Inferior parietal cortex (tissue), 1 donor: ENCODE data around the gene KCNQ2.

ENCODE experiments used
- DNase-seq: peaks from one replicate; pipeline ENCODE4 v3.0.0-alpha.2; 2016; ENCODE audit errors: extremely low spot score

KCNQ2 gene

DNA sequence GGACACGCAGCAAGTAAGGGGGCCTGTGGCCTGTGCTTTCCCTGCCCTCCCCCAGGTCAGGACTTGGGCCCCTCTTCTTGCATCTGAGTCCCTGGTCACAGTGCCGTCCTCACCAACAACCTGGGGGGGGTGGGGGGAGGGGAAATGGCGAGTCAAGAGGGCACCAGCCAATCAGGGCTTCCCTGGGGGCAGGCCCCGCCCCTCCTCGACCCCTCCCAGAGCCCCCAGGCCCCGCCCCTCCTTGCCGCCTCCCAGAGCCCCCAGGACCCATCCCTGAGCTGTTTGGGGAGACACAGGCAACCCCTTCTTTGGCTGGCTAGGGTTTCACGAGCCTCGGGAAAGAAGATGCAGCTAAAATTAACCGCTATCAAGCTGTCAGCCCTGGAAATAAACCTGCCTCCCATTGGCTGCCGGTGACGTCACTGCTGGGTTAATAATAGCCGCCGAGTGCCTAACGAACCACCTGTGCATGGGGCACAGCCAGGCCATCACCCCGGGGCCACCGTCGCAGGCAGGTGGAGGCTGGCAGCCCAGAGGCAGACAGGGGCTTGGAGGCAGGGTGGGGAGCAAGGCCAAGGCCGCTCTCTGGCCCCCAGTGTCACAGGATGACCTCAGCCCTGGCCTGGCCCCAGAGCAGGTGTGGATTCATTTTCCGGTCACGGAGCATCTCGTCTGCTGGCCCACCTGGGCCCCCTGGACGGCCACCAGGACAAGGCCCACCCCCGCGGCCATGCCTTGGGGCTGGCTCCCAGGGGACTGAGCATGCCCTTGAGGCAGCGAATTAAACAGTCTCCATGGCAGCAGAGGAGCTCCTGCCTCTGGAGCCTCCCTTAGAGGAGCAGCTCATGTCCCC is 29.6 kb upstream of the KCNQ2 start:
- peak; percentile 63 for DNase-seq

GRCh38 chr20:63500902-63501817 is 28.7 kb upstream of the KCNQ2 start:
- no peak for DNase-seq

DNA sequence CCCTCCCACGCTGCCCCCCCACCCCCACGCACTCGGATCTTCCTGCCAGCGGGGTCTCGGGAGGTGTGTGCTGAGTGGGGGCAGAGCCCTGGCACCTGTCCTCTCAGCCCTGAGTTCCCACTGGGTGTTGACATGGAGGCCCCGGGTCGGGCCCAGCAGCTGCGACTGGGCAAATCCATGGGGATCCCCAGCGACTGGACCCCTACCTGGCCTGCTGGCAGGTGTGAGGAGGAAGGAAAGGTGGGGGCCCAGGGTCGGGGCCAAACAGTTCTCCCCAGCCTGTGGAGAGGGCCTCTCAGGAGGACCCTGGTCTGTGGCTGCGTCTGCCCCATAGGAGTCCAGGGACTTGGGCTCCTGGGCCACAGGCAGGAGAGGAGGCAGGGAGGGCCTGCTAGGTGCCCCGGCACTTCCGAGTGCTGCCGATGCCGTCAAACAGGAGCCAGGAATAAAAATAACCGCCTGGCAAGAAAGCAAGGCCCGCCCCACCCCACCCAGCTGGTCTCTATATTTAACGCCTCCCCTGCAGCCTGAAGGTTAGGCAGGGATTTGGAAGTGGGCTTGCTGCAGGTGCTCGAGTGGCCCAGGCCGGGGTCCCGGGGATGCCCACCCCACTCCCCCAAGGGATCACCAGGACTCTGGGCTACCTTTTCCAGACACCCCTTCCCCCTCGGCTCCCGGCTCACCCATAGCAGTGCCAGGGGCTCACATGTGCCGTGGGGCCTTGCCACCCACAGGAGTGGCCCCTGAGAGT is 27.9 kb upstream of the KCNQ2 start:
- DNase-seq: no peak

DNA sequence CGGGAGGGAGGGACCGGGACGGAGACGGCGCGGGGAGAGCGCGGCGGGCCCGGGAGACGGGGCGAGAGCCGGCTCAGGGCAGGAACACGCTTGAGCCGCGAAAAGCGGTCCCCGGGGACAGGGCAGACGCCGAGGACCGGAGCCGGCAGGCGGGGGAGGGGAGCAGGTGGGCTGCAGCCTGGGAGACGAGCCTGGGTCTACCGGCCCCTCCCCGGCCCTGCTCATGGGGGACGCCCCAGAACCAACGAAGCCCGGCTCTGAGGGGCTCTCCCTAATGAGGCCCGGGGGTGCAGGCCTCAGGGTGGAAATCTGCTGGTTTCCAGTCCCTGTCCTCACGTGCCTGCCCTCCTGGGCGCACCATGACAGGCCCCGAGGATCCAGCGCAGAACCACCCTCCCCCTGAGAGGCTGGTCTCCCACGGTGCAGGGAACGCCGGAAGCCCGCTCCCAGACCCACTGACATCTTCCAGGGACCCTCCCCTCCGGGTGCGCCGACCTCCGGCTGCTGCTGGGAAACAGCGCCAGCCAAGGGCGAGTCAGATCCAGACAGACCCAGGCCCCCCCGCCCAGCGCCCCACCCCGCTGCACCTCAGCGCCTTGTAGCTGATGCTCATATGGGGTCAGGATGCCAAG is 27.0 kb upstream of the KCNQ2 start:
- DNase-seq: no peak

DNA sequence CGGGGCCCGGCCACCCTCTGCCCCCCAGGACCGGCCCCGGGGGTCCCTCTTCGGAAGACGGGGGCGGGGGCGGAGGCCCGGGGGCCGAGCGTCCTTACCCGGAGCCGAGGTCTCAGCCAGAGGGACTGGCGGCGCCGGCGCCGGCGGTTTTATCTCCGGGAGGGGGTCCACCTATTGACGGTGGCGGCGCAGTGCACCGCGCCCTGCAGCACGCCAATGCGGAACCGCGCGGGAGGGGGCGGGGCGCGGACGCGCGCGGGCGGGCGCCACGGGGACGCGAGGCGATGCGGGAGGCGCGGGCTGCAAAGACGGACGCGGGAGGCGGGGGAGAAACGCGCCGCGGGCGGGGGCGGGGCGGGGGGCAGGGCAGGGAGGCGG is 26.5 kb upstream of the KCNQ2 start, which contains the start of gene EEF1A2:
TSS of gene EEF1A2 (minus strand) at position 124 of the 378 bp plus-strand sequence. CDS start 1,320 bp downstream, outside the sequence.
- no peak for DNase-seq

- DNase-seq: no peak
These were observed 25.8 kb upstream of the KCNQ2 start for GRCh38 chr20:63497946-63498935.

GRCh38 chr20:63497138-63497945 is 24.9 kb upstream of the KCNQ2 start:
- no peak for DNase-seq

DNA sequence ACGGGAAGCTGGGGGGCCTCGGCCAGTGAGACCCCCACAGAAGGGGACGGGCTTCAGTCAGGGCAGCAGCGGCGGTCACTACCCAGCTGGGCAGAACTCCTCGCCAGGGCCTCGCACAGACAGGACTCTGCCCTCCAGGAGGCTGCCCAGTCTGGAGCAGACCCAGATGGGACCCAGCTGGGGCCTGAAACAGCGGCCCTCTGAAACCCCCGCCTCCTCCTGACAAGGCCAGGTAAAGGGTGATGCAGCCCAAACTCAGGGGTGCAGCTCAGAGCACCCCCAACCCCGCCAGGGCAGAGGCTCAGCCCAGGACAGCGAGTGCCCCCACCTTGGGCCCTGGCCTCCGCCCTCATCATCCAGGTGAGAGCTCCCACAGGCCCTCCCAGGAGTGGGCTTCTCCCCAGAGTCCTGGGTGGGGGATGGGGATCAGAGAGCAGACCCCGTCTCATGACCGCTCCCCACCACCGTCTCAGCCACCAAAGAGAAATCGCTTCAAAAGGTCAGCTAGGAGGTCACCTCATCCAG is 24.2 kb upstream of the KCNQ2 start:
- DNase-seq: no peak

- DNase-seq: peak; percentile 66
These were observed 23.5 kb upstream of the KCNQ2 start for GRCh38 chr20:63495741-63496595.

GRCh38 chr20:63495167-63495720 is 22.8 kb upstream of the KCNQ2 start:
- no peak for DNase-seq

- DNase-seq: no peak
These were observed 22.1 kb upstream of the KCNQ2 start for GRCh38 chr20:63494420-63495166.

- DNase-seq: no peak
These were observed 21.6 kb upstream of the KCNQ2 start for GRCh38 chr20:63494084-63494419.

DNA sequence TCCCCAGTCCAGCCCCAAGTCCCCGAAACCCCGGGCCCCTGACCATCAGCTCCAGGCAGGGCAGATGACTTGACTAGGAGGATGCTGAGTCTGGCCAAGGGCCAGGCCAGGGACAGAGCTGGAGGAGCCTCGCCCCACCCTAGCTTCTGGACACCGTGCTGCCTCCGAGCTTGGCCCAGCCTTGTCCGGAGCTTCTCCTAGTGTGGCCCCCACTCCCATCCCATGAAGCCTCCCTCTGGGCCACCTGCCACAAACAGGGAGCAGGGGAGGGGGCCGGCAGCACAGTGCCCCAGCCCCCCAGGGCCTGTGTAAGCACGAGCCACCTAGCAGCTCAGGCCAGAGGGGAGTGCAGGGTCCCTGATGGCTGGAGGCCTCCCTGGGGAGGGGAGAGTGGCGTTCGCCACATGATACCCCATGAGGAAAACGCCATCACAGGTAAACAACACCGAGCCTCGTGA is 21.1 kb upstream of the KCNQ2 start:
- DNase-seq: no peak

GRCh38 chr20:63492982-63493381 is 20.5 kb upstream of the KCNQ2 start:
- DNase-seq: no peak

DNA sequence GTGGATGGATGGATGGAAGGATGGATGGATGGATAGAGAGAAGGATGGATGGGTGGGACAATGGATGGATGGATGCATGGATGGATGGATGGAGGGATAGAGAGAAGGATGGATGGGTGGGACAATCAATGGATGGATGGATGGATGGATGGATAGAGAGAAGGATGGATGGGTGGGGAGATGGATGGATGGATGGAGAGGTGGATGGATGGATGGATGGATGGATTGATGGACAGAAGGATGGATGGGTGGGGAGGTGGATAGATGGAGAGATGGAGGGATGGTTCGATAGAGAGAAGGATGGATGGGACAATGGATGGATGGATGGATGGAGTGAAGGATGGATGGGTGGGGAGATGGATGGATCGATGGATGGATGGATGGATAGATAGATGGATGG is 20.1 kb upstream of the KCNQ2 start:
- DNase-seq: no peak

DNA sequence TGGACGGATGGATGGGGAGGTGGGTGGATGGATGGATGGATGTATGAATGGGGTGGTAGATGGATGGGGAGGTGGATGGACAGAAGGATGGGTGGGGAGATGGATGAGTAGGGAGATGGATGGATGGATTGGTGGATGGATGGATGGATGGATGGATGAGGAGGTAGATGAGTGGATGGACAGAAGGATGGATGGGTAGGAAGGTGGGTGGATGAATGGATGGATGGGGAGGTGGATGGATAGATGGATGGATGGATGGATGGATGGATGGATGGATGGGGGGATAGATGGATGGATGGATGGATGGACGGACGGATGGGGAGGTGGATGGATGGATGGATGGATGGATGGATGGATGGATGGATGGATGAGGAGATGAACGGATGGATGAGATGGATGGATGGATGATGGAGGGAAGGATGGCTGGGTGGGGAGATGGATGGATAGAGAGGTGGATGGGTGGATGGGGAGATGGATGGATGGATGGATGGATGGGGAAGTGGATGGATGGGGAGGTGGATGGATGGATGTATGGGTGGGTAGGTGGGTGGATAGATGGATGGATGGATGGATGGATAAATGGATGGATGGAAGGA is 19.3 kb upstream of the KCNQ2 start:
- DNase-seq: no peak

GRCh38 chr20:63491078-63491477 is 18.6 kb upstream of the KCNQ2 start:
- no peak for DNase-seq
